Measurements from ENCODE around the gene SHISA4. TPM values are rescaled to one million over a fixed set of nuclear protein-coding genes. Genes with fewer than 3 reads are reported as not detected.
A peak's percentile ranks its signal among the peaks of the same experiment; 100 is the strongest.
"Not testable (repeated sequence)": the region's sequence is repeated elsewhere in the genome, so short reads cannot be mapped to it uniquely, and the experiment has no call there.

SHISA4 gene
- total RNA-seq, 6 donors from 2014 or later = 4.6 to 20.9 (median 11.8) TPM

- Histone ChIP-seq H3K9me3 (no peaks in the 10 kb centered on the region), H3K36me3 (no peaks in the 10 kb centered on the region), H3K4me1 (peaks cover 6 to 17% (median 9%) of the 10 kb centered on the region in 4 donors), H3K4me3 (no peak overlapping the region), H3K27ac (peak overlapping the region in 1 of 4 donors; percentile 17), H3K27me3 (no peaks in the 10 kb centered on the region)
- TF ChIP-seq POLR2AphosphoS5 (IDR thresholded peaks at IDR 0.05) (no peak), EP300 (IDR thresholded peaks at IDR 0.05) (no peak), CTCF (IDR thresholded peaks at IDR 0.05) (no peak), POLR2A (IDR thresholded peaks at IDR 0.05) (no peak)
- 50 to 56% methylated on average over 5 of the region's 5 CpGs for WGBS, 2 donors
- ATAC-seq (ENCODE audit: low FRiP score in 2 of 2) (no peak), DNase-seq (no peak)
Measured at GRCh38 chr1:201933840-201934430, 45.2 kb downstream of the SHISA4 start.

- Histone ChIP-seq H3K4me3 (no peak overlapping the region), H3K27me3 (no peaks in the 10 kb centered on the region), H3K27ac (peak overlapping the region; percentile 31 to 75 (median 56)), H3K36me3 (no peaks in the 10 kb centered on the region), H3K4me1 (peaks cover 9 to 27% (median 13%) of the 10 kb centered on the region in 4 donors), H3K9me3 (no peaks in the 10 kb centered on the region)
- ATAC-seq (ENCODE audit: low FRiP score in 2 of 2) (no peak), DNase-seq (no peak)
- no peak for TF ChIP-seq EP300 (IDR thresholded peaks at IDR 0.05)
- no peak for TF ChIP-seq POLR2A (IDR thresholded peaks at IDR 0.05)
- WGBS, 2 donors = 63 to 65% methylated on average over 5 of the region's 5 CpGs
Measured at GRCh38 chr1:201937624-201938213, 49.0 kb downstream of the SHISA4 start.

GRCh38 chr1:201938440-201939035, 49.8 kb downstream of the SHISA4 start:
- no peaks in the 10 kb centered on the region for H3K36me3 ChIP-seq
- 49 to 65% methylated on average over 3 to 4 of the region's 4 CpGs for WGBS, 2 donors
- H3K4me1 ChIP-seq = peaks cover 9 to 27% (median 13%) of the 10 kb centered on the region in 4 donors
- DNase-seq = no peak
- H3K4me3 ChIP-seq = no peak overlapping the region
- H3K27ac ChIP-seq = peak overlapping the region; percentile 31 to 75 (median 56)
- no peak for ATAC-seq (ENCODE audit: low FRiP score in 2 of 2)
- H3K9me3 ChIP-seq = no peaks in the 10 kb centered on the region
- no peak for TF ChIP-seq CTCF (IDR thresholded peaks at IDR 0.05)
- no peak for TF ChIP-seq POLR2A (IDR thresholded peaks at IDR 0.05)
- no peak for TF ChIP-seq EP300 (IDR thresholded peaks at IDR 0.05)
- TF ChIP-seq POLR2AphosphoS5 (IDR thresholded peaks at IDR 0.05) = peak in 1 of 2 donors; percentile 42
- H3K27me3 ChIP-seq = no peaks in the 10 kb centered on the region

GRCh38 chr1:201939148-201939547, 50.5 kb downstream of the SHISA4 start:
- no peaks in the 10 kb centered on the region for H3K36me3 ChIP-seq
- no peak overlapping the region for H3K4me3 ChIP-seq
- H3K27me3 ChIP-seq = no peaks in the 10 kb centered on the region
- DNase-seq (no peak), ATAC-seq (ENCODE audit: low FRiP score in 2 of 2) (no peak)
- H3K9me3 ChIP-seq = no peaks in the 10 kb centered on the region
- peak overlapping the region; percentile 31 to 75 (median 58) for H3K27ac ChIP-seq
- WGBS, 2 donors = 42 to 47% methylated on average over 4 of the region's 4 CpGs
- peaks cover 9 to 25% (median 13%) of the 10 kb centered on the region in 4 donors for H3K4me1 ChIP-seq
- TF ChIP-seq POLR2AphosphoS5 (IDR thresholded peaks at IDR 0.05) (no peak), POLR2A (IDR thresholded peaks at IDR 0.05) (no peak)

GRCh38 chr1:201939574-201939973, 50.9 kb downstream of the SHISA4 start:
- DNase-seq (no peak), ATAC-seq (ENCODE audit: low FRiP score in 2 of 2) (no peak)
- Histone ChIP-seq H3K27ac (peak overlapping the region; percentile 15 to 75 (median 58)), H3K4me1 (peaks cover 9 to 23% (median 13%) of the 10 kb centered on the region in 4 donors), H3K36me3 (no peaks in the 10 kb centered on the region), H3K9me3 (no peaks in the 10 kb centered on the region), H3K4me3 (no peak overlapping the region), H3K27me3 (no peaks in the 10 kb centered on the region)
- peak in 1 of 2 donors; percentile 57 for TF ChIP-seq POLR2AphosphoS5 (IDR thresholded peaks at IDR 0.05)
- TF ChIP-seq EP300 (IDR thresholded peaks at IDR 0.05) = no peak
- 46 to 61% methylated on average over 4 to 5 of the region's 5 CpGs for WGBS, 2 donors

GRCh38 chr1:201940316-201940715, 51.6 kb downstream of the SHISA4 start:
- not testable (repeated sequence) for H3K27me3 ChIP-seq; H3K4me3 ChIP-seq; H3K9me3 ChIP-seq; DNase-seq; H3K36me3 ChIP-seq; ATAC-seq (ENCODE audit: low FRiP score in 2 of 2)
- H3K27ac ChIP-seq = peak overlapping the region in 2 of 4 donors; percentile 32 to 59
- 94 to 97% methylated on average over 10 of the region's 10 CpGs for WGBS, 2 donors
- peaks cover 9 to 23% (median 13%) of the 10 kb centered on the region in 4 donors for H3K4me1 ChIP-seq

Measured in upper lobe of left lung (tissue), 6 donors.